Spleen (tissue), 11 donors: Measurements from ENCODE around the gene METAP1D. TPM values are rescaled to one million over a fixed set of nuclear protein-coding genes. Genes with fewer than 3 reads are reported as not detected.
A peak's percentile ranks its signal among the peaks of the same experiment; 100 is the strongest.

Experiments used
- DNase-seq: peaks from one replicate; pipeline ENCODE4 v3.0.0-alpha.2; 2020
- H3K27ac ChIP-seq, 8 donors: fragments of 200-600 bp; sonication (generic) in 7 of 8; 1 replicate in 4 of 8; 2 replicates in 4 of 8; pipeline versions ENCODE4 v1.5.0 to v1.8.0; 2016 to 2021; ENCODE audit warnings: inconsistent platforms in 4 of 8, mild to moderate bottlenecking in 4 of 8, moderate library complexity in 1 of 8
- H3K27me3 ChIP-seq, 7 donors: fragments of 200-600 bp; sonication (generic) in 6 of 7; replicated peaks in 1 of 7; 1 replicate in 4 of 7; 2 replicates in 3 of 7; pipeline versions ENCODE4 v1.5.0 to v1.8.0; 2016 to 2021; ENCODE audit warnings: inconsistent platforms in 3 of 7, mild to moderate bottlenecking in 1 of 7
- H3K36me3 ChIP-seq, 6 donors: fragments of 200-600 bp; sonication (generic) in 5 of 6; 1 replicate in 4 of 6; 2 replicates in 2 of 6; pipeline versions ENCODE4 v1.5.0 to v1.8.0; 2016 to 2021; ENCODE audit warnings: inconsistent platforms in 2 of 6
- H3K4me1 ChIP-seq, 6 donors: fragments of 200-600 bp; sonication (generic) in 5 of 6; 1 replicate in 3 of 6; 2 replicates in 3 of 6; pipeline versions ENCODE4 v1.5.0 to v1.8.0; 2016 to 2021; ENCODE audit warnings: inconsistent platforms in 3 of 6
- H3K4me3 ChIP-seq, 8 donors: fragments of 200-600 bp; sonication (generic) in 7 of 8; 1 replicate in 4 of 8; 2 replicates in 4 of 8; pipeline versions ENCODE4 v1.5.0 to v1.8.0; 2016 to 2021; ENCODE audit warnings: inconsistent platforms in 4 of 8, mild to moderate bottlenecking in 4 of 8, moderate library complexity in 2 of 8
- H3K9me3 ChIP-seq, 8 donors: fragments of 200-600 bp; sonication (generic) in 7 of 8; 1 replicate in 4 of 8; 2 replicates in 4 of 8; pipeline versions ENCODE4 v1.5.0 to v1.8.0; 2016 to 2021; ENCODE audit warnings: inconsistent platforms in 4 of 8
- CTCF ChIP-seq, 11 experiments: fragments of 200-600 bp in 7 of 11; fragments of 450-650 bp in 4 of 11; sonication (generic) in 4 of 11; IDR thresholded peaks in 8 of 11; conservative IDR thresholded peaks in 3 of 11; 1 replicate in 7 of 11; 2 replicates in 4 of 11; pipeline versions ENCODE4 v1.4.0 to v1.8.0; 2016 to 2021; ENCODE audit warnings: antibody characterized with exemption in 11 of 11, inconsistent platforms in 4 of 11, mild to moderate bottlenecking in 1 of 11
- POLR2A ChIP-seq, 3 donors: fragments of 450-650 bp; IDR thresholded peaks; one replicate each; pipeline ENCODE4 v1.5.1; 2017; ENCODE audit warnings: antibody characterized with exemption in 3 of 3, mild to moderate bottlenecking in 1 of 3
- POLR2AphosphoS5 ChIP-seq, 3 donors: sonication (generic); formaldehyde crosslinking; IDR thresholded peaks; one replicate each; pipeline ENCODE4 v1.5.1; 2017; ENCODE audit warnings: antibody characterized with exemption in 3 of 3
- WGBS, 5 donors: extraction: QIAGEN DNeasy Blood & Tissue Kit in 3 of 5; methylation state at CpG; one replicate each; pipeline versions ENCODE4 v1.1.5 to v1.1.7; 2013 to 2018; 5-methylcytosine and 5-hydroxymethylcytosine counted together
- intact Hi-C: fragments of 100-400 bp; cut with DNase I; formaldehyde crosslinking; loops from one replicate; pipeline ENCODE4 v1.15.0; 2023; ENCODE audit warnings: low total_unique reads
- polyA plus RNA-seq, 3 donors: library from polyadenylated mRNA; stranded (reverse); fragments of 200-250 nt; gene quantifications; one replicate each; pipeline ENCODE4 v1.2.1, GENCODE V29; 2013
- total RNA-seq, 7 donors: library from RNA; depleted of rRNA in 3 of 7; stranded (reverse); fragments of >200 nt in 3 of 7; fragmentation: NEBNext Ultra II Directional in 4 of 7; extraction: Animal tissue kit (Norgen Biotek cat#: 25700) in 4 of 7; gene quantifications; one replicate each; pipeline versions ENCODE4 v1.1.0 to v1.2.1, GENCODE V29; 2016 to 2021
- donor health status: healthy with polysubstance abuse.
- donor health status: DM: no; HTN: no; CAD: no; lungs with moderate emphysema.
- donor health status: DM: no; HTN: no; CAD: no.
- donor health status: Bipolar disorder and iron deficiency.
- donor health status: healthy.
- donor health status: DM: no; HTN: no; CAD: no.
- donor health status: DM: yes; HTN: yes; CAD: no.

Gene METAP1D
- total and polyA plus RNA-seq, 10 donors, result 4.9 to 11.9 (median 8.0) TPM

- WGBS, 5 donors, result 8 to 18% (median 10%) methylated on average over 19 of the region's 19 CpGs
- peaks cover 67 to 100% (median 100%) of the 10 kb centered on the region in 7 donors for H3K27me3 ChIP-seq
- H3K27ac ChIP-seq, result no peak overlapping the region
Observed at GRCh38 chr2:172092716-172093415, 93.1 kb downstream of the METAP1D start.

GRCh38 chr2:172093416-172094293, 93.9 kb downstream of the METAP1D start:
- Histone ChIP-seq H3K4me3 (no peak overlapping the region), H3K36me3 (no peaks in the 10 kb centered on the region), H3K27ac (no peak overlapping the region), H3K9me3 (peaks cover 0 to 11% (median 0%) of the 10 kb centered on the region in 8 donors), H3K27me3 (peaks cover 67 to 100% (median 100%) of the 10 kb centered on the region in 7 donors), H3K4me1 (peaks cover 30 to 69% (median 43%) of the 10 kb centered on the region in 6 donors)
- DNase-seq, result no peak
- intact Hi-C loops, result no loop called here
- TF ChIP-seq POLR2AphosphoS5 (IDR thresholded peaks at IDR 0.05), result no peak
- no peak for TF ChIP-seq POLR2A (IDR thresholded peaks at IDR 0.05)
- no peak for TF ChIP-seq CTCF (IDR thresholded peaks at IDR 0.05 in 8 of 11, conservative IDR thresholded peaks at IDR 0.05 in 3 of 11)
- WGBS, 5 donors, result 15 to 19% (median 16%) methylated on average over 18 of the region's 18 CpGs

More at GRCh38 chr2:172092716-172093415, 93.1 kb downstream of the METAP1D start:
- H3K36me3 ChIP-seq, result no peaks in the 10 kb centered on the region
- no peak for DNase-seq
- no peak overlapping the region for H3K4me3 ChIP-seq
- intact Hi-C loops, result no loop called here
- peaks cover 0 to 19% (median 0%) of the 10 kb centered on the region in 8 donors for H3K9me3 ChIP-seq
- peaks cover 30 to 69% (median 41%) of the 10 kb centered on the region in 6 donors for H3K4me1 ChIP-seq
- TF ChIP-seq POLR2A (IDR thresholded peaks at IDR 0.05) (no peak), POLR2AphosphoS5 (IDR thresholded peaks at IDR 0.05) (no peak), CTCF (IDR thresholded peaks at IDR 0.05 in 8 of 11, conservative IDR thresholded peaks at IDR 0.05 in 3 of 11) (no peak)

- peaks cover 0 to 10% (median 0%) of the 10 kb centered on the region in 8 donors for H3K9me3 ChIP-seq
- intact Hi-C loops, result no loop called here
- H3K4me3 ChIP-seq, result peak overlapping the region in 7 of 8 donors; percentile 28 to 68 (median 35)
- no peak overlapping the region for H3K27ac ChIP-seq
- H3K4me1 ChIP-seq, result peaks cover 30 to 74% (median 51%) of the 10 kb centered on the region in 6 donors
- DNase-seq, result peak; percentile 78
- TF ChIP-seq POLR2AphosphoS5 (IDR thresholded peaks at IDR 0.05) (no peak), POLR2A (IDR thresholded peaks at IDR 0.05) (no peak), CTCF (IDR thresholded peaks at IDR 0.05 in 8 of 11, conservative IDR thresholded peaks at IDR 0.05 in 3 of 11) (no peak)
- no peaks in the 10 kb centered on the region for H3K36me3 ChIP-seq
- WGBS, 5 donors, result 3 to 7% (median 4%) methylated on average over 50 to 66 of the region's 66 CpGs
- H3K27me3 ChIP-seq, result peaks cover 63 to 100% (median 100%) of the 10 kb centered on the region in 7 donors
Observed at GRCh38 chr2:172094294-172095145, 94.8 kb downstream of the METAP1D start.
